GM19240 (cell line): ENCODE results near the gene SRRM5.
"Not testable (repeated sequence)": the region's sequence is repeated elsewhere in the genome, so short reads cannot be mapped to it uniquely, and the experiment has no call there.

Source experiments
- DNase-seq: peaks from one replicate; pipeline ENCODE4 v3.0.0; 2011; ENCODE audit warnings: low spot score; ENCODE audit not compliant: insufficient read length

Gene SRRM5

DNA sequence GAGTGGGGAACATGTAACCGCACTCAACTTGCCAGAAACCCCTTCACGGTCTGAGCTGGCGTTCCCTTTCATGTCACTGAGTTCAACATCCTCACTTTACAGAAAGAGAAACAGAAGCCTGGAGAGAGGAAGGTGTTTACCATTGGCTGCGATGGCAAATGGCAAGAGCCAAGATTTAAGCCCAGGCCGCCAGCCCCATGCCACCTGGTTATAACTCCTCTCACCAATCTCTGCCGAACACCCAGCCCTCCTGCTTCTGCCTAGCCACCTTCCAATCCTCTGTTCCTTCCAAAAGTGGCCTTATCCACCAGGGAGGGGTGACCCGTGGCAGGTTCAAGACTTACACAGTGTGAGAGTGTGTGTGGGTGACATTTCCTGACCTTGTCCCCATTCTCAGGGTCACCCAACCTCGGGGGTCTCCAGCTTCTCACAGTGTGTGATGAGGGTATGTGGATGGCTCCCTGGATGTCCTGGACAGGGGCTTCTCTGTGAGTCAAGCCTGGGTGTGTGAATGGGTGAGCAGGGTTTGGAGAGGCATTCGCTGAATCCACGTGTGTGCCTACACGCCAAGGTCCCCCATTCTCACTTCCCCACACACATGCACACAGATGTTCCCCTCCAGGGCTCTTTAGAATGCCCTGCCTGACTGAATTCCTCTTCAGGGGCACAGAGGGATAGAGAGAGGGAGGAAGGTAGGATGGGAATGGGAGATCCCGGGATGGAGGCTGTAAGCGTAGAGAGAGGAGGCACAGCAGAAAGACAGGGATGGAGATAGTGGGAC is 26.5 kb downstream of the SRRM5 start:
- no peak for DNase-seq

DNA sequence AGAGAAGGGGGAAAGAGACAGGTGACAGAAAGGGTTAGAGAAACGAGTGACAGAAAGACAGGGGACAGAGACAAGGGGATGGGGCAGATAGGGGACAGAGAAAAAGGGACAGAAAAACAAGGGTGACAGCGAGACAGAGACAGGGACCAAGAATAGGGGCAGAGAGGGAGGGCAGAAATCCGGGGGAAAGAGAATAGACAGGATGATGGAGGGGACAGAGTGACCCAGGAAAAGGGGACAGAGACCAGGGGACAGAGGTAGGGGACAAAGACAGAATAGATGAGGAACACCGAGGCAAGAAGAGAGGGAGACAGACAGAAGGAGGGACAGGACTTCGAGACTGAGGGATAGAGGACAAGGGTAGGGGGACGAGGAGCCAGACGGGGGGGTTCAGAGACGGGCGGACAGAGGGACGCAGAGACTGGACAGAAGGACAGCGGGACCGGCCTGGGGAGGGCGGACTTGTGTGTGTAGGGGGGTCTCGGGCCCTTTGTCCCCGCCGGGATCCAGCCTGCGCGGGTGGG is 27.2 kb downstream of the SRRM5 start:
- DNase-seq, result no peak

DNA sequence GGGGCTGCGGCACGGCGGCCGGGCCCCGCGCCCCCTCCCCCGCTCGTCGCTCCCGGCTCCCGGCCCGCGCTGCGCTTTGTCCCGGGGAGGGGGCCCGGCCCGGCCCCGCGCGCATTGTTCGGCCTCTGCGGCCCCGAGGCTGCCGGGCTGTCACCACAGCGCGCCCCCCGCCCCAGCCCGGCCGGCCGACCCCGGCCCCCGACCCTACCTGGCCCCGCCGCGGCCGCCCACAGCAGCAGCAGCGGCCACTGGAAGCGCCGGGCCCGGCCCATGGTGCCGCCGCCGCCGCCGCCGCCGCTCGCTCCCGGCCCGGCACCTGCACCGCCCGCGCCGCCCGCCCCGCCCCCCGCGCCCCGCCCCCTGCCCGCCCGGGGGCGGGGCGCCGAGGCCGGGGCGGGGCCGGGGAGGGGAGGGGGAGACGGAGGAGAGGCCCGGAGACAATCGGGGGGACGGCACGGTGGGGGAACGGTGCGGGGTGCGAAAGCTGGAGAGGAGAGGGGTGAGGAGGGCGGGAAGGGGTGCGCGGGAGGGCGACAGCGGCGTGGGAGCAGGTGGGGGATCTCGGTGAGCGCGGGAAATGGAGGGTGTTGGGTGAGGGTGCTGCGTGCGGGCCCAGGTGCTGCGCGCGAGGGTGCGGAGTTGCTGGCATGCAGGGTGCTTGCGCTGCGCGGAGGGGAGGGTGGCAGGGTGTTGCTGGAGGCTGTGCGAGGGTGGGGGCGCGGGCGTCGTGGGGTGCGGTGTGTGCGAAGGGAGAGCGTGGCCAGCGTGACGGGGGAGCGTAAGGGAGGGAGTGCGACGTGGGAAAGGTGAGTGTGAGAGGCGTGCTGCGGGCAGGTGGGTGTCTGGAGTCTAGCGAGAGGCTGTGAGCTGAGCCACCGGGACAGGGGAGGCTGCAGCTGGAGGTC is 27.9 kb downstream of the SRRM5 start, which contains the start of gene CADM4:
Gene CADM4, minus strand, starts transcription at position 332 of the 905 bp plus-strand sequence. Its CDS starts 60 bp downstream, at position 272.
- no peak for DNase-seq

DNA sequence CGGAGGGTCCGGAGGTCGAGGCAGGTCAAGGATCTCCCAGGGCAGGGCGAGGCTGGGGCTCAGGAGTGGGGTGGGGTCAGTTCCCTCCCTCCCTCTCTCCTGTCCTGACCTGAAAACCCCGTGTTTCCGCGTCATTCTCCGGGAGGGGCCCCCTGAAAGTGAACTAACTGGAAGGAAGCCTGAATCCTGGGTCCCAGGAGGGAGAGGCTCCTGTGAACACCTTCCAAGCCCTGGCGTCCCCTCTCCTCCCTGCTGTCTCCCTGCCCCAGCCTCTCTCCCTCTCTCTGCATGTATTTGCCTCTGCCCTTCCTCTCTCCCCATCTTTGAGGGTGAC is 28.5 kb downstream of the SRRM5 start:
- no peak for DNase-seq

DNA sequence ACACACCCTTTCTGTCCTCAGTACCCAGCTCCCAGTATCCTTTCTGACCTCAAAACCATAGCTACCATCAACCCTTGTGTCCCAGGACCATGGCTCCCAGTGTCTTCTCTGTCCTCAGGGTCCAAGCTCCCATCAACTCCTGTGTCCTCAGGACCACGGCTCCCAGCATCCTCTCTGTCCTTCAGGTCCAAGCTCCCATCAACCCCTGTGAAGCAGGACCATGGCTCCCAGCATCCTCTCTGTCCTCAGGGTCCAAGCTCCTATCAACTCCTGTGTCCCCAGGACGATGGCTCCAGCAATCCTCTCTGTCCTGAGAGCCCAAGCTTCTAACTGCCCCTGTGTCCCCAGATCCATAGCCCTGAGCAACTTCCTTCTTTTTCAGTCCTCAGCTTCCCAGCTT is 29.4 kb downstream of the SRRM5 start:
- no peak for DNase-seq

DNA sequence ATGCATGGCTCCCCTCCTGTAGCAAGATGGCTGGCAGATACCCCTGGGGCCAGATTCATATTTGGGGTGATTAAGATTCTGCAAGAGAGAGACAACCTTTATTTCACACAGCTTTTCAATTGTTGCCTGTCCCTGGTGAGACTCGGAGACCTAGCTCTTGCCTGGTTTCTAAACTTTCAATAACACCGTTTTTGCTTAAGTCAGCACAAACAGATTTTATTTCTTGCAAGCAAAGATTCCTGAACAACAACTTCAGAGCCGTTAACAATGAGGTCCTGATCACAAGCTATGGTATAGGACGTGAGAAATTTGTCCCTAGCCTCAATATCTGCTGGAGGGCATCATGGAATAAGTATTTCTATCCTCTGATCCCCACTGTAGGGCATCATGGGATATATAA is 30.6 kb downstream of the SRRM5 start:
- DNase-seq, result no peak

DNA sequence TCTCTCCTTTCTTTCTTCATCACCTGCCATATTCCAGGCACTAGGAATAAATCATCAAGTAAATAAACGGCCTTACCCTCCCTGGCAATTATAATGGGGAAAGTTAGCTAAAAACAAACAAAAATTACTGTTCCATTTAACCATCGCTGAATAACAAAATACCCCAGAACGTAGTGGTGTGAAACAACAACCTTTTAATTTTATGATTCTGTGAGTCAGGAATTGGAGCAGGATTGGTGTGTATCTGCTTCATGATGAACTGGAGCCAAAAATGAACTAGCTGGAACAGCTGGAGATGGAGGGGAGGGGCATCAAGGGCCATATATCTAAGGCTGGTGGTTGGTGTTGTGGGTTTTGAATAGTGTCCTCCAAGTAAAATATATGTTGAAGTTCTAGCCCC is 31.4 kb downstream of the SRRM5 start:
- no peak for DNase-seq

DNA sequence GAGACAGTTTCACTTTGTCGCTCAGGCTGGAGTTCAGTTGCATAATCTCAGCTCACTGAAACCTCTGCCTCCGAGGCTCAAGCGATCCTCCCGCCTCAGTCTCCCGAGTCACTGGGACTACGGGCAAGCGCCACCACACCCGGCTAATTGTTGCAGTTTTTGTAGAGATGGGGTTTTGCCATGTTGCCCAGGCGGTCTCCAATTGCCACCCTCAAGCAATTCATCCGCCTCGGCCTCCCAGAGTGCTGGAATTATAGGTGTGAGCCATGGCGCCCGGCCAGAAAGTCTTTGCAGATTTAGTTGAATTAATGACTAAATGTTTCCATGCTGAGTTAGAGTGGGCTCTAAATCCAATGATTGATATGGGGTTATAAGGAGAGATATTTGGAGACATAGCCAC is 32.3 kb downstream of the SRRM5 start:
- no peak for DNase-seq

DNA sequence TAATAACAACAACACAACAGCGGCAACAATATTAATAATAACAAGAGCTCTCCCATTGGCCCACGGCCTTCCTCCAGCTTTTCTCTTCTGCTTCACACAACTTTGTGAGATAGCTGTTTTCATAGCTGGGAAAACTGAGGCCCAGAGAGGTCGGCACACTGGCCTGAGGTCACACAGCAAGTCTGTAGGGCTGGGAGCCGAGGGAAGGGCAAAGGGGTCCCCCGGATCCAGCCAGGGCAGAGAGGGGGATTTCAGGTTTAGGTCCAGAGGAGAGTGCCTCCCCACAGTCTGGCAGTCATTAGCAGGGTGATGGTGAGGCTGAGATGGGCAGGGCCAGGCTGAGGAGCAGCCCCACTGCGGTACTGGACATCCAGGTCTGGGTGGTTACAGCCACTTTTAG is 36.7 kb downstream of the SRRM5 start:
- DNase-seq, result no peak

DNA sequence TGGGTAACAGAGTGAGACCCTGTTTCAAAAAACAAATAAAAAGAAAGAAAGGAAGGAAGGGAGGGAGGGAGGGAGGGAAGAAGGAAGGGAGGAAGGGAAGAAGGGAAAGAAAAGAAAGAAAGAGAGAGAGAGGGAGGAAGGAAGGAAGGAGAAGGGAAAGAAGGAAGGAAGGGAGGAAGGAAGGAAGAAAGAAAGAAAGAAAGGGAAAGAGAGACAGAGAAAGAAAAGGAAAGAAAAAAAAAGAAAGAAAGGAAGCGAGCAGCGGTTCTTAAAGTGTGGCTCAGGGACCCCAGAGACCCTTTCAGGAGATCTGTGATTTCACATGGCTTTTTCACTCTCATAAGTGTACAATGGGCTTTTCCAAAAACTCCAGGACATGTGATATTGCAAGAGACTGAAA is 37.6 kb downstream of the SRRM5 start:
- no peak for DNase-seq

DNA sequence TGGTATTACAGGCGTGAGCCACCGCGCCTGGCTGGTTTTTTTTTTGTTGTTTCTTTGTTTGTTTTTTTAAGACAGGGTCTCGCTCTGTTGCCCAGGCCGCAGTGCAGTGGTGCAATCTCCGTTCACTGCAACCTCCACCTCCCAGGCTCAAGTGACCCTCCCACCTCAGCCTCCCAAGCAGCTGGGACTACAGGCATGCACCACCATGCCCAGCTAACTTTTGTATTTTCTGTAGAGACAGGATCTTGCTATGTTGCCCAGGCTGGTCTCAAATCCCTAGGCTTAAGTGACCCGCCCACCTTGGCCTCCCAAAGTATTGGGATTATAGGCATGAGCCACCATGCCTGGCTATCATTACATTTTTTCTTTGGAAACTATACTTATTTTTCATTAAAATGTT is 38.4 kb downstream of the SRRM5 start:
- DNase-seq, result not testable (repeated sequence)

DNA sequence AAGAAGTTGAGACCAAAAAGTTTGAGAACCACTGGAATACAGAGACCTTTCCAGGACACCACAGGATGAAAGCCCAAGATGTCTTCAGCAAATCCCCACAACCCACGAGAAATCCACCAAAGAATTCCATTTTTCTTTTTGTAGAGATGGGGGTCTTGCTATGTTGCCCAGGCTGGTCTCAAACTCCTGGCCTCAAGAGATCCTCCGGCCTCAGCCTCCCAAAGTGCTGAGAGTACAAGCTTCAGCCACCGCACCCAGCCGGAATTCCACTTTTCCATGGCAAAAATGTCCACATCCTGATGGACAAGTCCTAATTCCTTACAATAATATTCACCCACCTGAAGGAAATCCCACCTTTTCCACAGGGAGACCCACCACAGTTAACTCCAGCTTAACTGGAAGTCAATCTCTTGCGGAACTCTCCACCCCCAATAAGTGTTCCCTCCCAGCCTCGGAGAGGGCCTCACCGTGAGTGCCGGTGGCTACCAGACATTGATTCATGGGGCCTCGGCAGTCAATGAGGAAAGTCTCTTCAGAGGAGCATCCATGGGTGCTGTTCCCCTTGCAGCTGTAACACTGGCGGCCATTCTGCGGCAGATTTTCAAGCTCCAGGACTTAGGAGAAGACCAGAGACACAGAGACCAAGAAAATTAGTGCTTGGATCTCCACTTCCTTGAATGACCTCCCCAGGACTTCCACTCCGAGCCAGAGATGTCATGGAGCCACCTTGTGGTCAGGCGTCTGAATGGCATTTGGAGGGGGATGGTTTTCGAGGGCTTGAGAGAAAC is 40.1 kb downstream of the SRRM5 start:
- peak; percentile 45 for DNase-seq

DNA sequence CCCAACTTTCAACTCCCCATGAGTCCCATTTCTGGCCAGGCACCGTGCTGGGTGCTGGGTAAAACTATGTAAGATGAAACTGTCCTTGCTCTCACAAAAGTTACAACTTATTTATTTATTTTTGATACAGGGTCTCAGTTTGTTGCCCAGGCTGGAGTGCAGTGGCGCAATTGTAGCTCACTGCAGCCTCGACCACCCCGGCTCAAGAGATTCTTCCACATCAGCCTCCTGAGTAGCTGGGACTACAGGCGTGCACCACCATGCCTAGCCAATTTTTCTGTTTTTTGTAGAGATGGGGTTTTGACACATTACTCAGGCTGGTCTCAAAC is 40.6 kb downstream of the SRRM5 start:
- no peak for DNase-seq

DNA sequence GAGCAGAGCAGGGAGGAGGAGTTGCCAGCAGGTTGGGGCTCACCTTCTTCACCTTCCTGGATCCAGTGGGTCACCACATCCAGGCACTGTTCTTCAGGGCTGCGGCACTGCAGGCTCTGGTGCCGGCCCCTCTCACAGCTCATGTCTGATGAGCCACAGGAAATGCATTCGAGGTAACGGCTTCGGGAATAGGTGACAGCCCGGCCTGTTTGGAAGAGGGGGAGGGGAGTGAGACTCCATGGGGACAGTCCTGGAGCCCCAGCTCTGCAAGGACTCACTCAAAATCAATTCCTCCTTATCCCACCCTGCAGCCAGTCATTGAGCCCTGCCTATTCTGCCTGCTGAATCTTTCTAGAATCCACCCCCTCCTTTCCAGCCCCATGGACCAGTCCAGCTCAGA is 44.5 kb downstream of the SRRM5 start:
- no peak for DNase-seq

DNA sequence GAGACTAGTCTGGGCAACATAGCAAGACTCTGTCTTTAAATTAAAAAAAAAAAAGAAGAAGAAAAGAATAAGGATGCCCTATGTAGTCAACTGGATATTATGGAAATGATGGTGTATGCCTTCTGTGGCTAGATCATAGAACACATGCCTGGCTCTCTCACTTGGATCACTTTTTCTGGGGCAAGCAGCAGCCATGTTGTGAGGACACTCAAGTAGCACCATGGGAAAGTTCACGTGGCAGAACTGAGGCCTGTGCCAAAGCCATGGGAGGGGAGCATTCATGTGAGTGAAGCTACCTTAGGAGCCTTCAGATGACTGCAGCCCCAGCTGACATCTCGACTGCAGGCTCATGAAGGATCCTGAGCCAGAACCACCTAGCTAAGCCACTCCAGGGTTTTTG is 46.1 kb downstream of the SRRM5 start:
- DNase-seq, result no peak

DNA sequence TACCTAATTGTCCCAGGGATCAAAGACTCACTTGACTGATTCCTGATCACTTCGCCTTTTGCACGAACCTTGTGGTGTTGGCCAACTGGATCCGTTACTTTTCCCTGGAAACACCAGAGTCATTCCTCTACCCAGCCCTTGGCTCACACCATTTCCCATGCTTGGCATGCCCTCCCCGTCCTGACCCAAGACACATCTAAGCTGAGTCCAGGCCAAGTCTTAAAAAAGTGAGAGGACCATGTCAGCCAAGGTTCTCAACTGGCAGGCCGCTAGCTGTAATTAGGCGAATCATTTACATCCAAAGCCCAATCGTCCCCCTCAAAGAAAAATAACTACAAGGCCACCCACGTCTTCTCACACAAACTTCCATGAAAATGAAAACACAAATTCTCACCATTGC is 46.6 kb downstream of the SRRM5 start:
- DNase-seq, result no peak

DNA sequence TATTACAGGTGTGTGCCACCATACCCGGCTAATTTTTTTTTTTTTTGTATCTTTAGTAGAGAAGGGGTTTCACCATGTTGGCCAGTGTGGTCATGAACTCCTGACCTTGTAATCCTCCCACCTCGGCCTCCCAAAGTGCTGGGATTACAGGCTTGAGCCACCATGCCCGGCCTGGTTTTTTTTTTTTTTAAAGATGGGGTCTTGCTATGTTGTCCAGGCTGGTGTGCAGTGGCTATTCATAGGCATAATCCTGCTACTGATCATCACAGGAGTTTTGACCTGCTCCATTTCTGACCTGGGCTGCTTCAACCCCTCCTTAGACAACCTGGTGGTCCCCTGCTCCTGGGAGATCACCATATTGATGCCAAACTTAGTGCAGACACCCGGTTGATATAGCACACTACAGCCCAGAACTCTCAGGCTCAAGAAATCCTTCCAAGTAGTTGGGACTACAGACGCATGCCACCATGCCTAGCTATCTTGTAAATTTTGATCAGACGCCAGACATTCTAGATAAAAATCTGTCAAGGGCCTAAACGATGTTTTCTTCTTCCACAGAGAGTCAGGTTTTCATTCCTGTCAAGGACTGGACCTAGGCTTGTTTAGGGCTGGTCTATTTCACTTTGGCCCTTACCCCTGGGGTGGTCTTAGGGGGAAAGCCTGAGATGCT is 48.5 kb downstream of the SRRM5 start:
- no peak for DNase-seq

DNA sequence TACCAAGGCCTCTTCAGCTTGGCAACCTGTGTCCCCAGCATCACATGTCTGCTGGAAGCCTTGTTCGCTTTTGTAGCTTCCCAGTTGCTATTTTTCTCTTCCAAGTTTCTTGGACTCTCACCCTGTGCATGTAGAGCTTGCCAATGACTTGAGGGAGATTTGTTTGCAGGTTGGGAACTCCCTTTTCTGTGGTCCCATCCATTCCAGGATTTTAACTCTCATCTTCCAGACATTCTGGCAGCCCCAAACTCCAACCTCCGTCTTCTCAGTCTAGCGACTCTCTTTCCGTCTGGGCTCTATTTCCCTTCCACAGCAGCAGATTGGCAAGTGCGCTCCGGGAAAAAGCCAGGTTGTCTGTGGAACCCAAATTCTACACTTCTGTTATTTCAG is 49.1 kb downstream of the SRRM5 start:
- DNase-seq, result no peak

DNA sequence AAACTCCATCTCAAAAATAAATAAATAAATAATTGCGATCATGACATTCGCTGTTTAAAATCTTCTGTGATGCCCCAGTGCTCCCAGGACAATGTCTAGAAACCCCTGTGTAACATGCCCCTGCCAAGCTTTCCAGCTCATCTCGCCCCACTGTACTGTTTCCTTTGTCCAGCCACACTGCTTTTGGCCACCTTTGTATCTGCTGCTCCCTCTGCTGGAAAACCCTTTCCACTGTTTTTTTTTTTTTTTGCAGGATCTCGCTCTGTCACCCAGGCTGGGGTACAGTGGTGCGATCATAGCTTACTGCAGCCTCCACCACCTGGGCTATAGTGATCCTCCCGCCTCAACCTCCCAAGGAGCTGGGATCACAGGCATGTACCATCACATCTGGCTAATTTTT is 50.6 kb downstream of the SRRM5 start:
- no peak for DNase-seq

DNA sequence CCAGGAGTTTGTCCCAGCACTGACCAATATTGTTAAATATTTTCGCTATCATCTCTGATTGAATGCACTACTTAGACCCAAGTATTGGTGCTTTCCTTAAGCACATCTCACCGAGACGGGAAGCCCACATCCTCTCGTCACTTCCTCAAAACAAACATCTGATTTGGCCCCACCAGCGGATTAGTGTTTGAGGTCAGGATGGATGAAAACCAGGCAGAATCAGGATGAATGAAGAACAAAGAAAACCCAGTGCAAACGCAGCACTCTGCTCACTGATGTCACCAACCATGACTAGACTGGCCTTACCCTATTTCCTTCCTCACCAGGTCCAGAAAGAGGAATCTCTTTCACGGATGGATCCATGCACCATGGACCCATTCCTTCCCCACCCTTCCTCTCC is 52.1 kb downstream of the SRRM5 start:
- no peak for DNase-seq
